Hematopoietic multipotent progenitor cell (in vitro differentiated cells): Measurements from ENCODE around the gene AFAP1L1. TPM values are rescaled to one million over a fixed set of nuclear protein-coding genes. Genes with fewer than 3 reads are reported as not detected.

Source experiments
- DNase-seq, 3 donors: peaks; one replicate each; pipeline ENCODE4 v3.0.0-alpha.2; 2011 to 2015; ENCODE audit warnings: low read depth in 2 of 3, low spot score in 2 of 3
- total RNA-seq: library from RNA; depleted of rRNA; stranded (reverse); fragments of >200 nt; gene quantifications from one replicate; pipeline ENCODE4 v1.2.3, GENCODE V29; 2012

The AFAP1L1 gene
- total RNA-seq, result 1.9 TPM

- peak in 2 of 3 donors; percentile 34 to 50 for DNase-seq
Measured at GRCh38 chr5:149271716-149272563, at the start of gene AFAP1L1. TSS of gene AFAP1L1 (plus strand) at chr5:149271859. CDS start at chr5:149271969, 110 bp downstream.

GRCh38 chr5:149223081-149223848 is 48.4 kb upstream of the AFAP1L1 start:
- peak in 2 of 3 donors; percentile 29 to 75 for DNase-seq

GRCh38 chr5:149224282-149224681 is 47.4 kb upstream of the AFAP1L1 start:
- DNase-seq, result no peak

- DNase-seq, result peak in 1 of 3 donors; percentile 11
Measured at GRCh38 chr5:149227168-149227826, 44.4 kb upstream of the AFAP1L1 start.

- peak in 2 of 3 donors; percentile 33 to 57 for DNase-seq
Measured at GRCh38 chr5:149228618-149229297, 42.9 kb upstream of the AFAP1L1 start.

- DNase-seq, result no peak
Measured at GRCh38 chr5:149229298-149229937, 42.2 kb upstream of the AFAP1L1 start.

- no peak for DNase-seq
Measured at GRCh38 chr5:149235841-149236240, 35.8 kb upstream of the AFAP1L1 start.

GRCh38 chr5:149237662-149238061 is 34.0 kb upstream of the AFAP1L1 start:
- no peak for DNase-seq

- no peak for DNase-seq
Measured at GRCh38 chr5:149238540-149238939, 33.1 kb upstream of the AFAP1L1 start.

GRCh38 chr5:149239917-149240316 is 31.7 kb upstream of the AFAP1L1 start:
- no peak for DNase-seq

GRCh38 chr5:149240354-149240998 is 31.2 kb upstream of the AFAP1L1 start:
- DNase-seq, result peak; percentile 22 to 90 (median 63)

GRCh38 chr5:149242339-149242738 is 29.3 kb upstream of the AFAP1L1 start:
- no peak for DNase-seq

GRCh38 chr5:149246906-149247305 is 24.8 kb upstream of the AFAP1L1 start:
- DNase-seq, result no peak

GRCh38 chr5:149247726-149248125 is 23.9 kb upstream of the AFAP1L1 start:
- DNase-seq, result no peak

- no peak for DNase-seq
Measured at GRCh38 chr5:149251546-149251945, 20.1 kb upstream of the AFAP1L1 start.

GRCh38 chr5:149254506-149254905 is 17.2 kb upstream of the AFAP1L1 start:
- peak in 2 of 3 donors; percentile 9 to 36 for DNase-seq

GRCh38 chr5:149256451-149256850 is 15.2 kb upstream of the AFAP1L1 start:
- no peak for DNase-seq

- peak in 1 of 3 donors; percentile 30 for DNase-seq
Measured at GRCh38 chr5:149257131-149257530, 14.5 kb upstream of the AFAP1L1 start.

- no peak for DNase-seq
Measured at GRCh38 chr5:149257889-149258705, 13.6 kb upstream of the AFAP1L1 start.
